Left renal cortex interstitium (tissue), 4 donors: ENCODE measurements around the gene CHD3. TPM values are rescaled to one million over a fixed set of nuclear protein-coding genes. Genes with fewer than 3 reads are reported as not detected.
A peak's percentile ranks its signal among the peaks of the same experiment; 100 is the strongest.

Experiments used
- DNase-seq, 4 donors: peaks; one replicate each; pipeline ENCODE4 v3.0.0-alpha.2; 2013; ENCODE audit warnings: low read depth in 4 of 4, low spot score in 2 of 4, missing footprints in 1 of 4
- polyA plus RNA-seq, 4 donors: library from polyadenylated mRNA; unstranded; fragments of 120-200 nt; gene quantifications; one replicate each; pipeline ENCODE4 v1.2.1, GENCODE V29; 2013; ENCODE audit not compliant: insufficient read length in 4 of 4

CHD3 gene
- polyA plus RNA-seq, 4 donors: 142 to 212 (median 180) TPM

DNA sequence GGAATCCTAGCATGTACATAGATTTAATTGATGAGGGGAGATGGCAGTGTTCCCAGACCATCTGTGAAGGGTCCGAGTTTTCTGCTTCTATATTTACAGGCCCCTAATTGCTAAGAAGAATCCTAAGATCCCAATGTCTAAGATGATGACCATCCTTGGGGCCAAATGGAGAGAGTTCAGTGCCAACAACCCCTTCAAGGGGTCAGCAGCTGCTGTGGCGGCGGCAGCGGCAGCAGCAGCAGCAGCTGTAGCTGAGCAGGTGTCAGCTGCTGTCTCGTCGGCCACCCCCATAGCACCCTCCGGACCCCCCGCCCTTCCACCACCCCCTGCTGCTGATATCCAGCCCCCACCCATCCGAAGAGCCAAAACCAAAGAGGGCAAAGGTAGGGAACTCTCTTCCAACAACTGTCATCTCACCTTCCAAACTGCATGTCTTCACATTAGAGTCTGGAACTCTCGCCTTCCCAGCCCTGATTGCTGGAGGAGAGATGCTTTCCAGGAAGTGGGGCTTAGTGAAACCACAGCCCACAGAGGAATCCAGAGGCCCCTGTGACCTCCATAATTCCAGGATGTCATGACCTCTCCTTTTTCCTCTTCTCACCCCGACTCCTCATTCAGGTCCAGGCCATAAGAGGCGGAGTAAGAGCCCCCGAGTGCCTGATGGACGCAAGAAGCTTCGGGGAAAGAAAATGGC, 4.7 kb downstream of the CHD3 start:
- DNase-seq: no peak

DNA sequence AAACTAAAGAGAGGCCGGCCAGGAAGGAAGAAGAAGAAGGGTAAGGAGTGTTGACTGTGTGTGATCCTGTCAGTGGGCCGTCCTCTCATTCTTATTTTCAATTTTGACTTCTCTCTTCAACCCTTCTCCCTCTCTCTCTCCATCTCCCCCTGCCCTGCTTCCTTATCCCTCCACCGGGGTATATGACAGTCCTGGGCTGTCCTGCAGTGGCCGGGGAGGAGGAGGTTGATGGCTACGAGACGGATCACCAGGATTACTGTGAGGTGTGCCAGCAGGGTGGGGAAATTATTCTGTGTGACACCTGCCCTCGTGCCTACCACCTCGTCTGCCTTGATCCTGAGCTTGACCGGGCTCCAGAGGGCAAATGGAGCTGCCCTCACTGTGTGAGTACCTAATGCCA, 5.6 kb downstream of the CHD3 start:
- DNase-seq: no peak

DNA sequence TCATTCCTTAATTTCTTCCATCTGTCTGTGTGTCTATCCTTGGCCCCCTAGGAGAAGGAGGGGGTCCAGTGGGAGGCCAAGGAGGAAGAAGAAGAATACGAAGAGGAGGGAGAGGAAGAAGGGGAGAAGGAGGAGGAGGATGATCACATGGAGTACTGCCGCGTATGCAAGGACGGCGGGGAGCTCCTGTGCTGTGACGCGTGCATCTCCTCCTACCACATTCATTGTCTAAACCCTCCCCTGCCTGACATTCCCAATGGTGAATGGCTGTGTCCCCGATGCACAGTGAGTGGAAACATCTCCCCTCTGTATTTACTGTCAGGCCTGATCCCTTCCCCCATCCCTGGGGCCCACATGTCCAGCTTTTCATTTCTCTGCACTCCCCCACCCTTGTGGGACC, 6.3 kb downstream of the CHD3 start:
- no peak for DNase-seq

DNA sequence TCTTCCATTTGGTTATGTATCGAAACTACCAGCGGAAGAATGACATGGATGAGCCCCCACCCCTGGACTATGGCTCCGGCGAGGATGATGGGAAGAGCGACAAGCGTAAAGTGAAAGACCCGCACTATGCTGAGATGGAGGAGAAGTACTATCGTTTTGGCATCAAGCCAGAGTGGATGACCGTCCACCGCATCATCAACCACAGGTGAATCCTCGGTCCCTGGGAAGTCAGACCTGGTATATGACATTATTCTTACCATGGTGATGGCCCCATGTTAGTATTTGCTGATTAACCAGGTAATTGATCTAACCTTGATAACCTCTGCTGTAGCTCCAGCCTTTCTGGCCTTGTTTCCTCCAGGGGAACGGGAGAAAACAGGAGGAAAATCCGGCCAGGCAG, 8.5 kb downstream of the CHD3 start:
- DNase-seq: no peak

DNA sequence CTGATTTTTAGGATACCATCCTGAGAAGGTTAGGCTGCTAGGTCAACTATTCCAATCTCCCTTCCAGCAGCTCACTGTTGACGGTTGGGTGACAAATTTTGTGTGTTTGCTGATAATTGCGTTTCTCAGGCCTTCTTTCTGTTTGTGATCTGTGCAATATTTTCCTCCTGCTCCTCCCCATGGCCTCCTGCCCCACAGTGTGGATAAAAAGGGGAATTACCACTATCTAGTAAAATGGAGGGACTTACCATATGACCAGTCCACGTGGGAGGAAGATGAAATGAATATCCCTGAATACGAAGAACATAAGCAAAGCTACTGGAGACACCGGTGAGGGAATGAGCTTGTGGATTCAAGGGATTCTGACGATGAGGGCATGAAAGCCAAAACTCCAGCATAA, 9.2 kb downstream of the CHD3 start:
- no peak for DNase-seq

DNA sequence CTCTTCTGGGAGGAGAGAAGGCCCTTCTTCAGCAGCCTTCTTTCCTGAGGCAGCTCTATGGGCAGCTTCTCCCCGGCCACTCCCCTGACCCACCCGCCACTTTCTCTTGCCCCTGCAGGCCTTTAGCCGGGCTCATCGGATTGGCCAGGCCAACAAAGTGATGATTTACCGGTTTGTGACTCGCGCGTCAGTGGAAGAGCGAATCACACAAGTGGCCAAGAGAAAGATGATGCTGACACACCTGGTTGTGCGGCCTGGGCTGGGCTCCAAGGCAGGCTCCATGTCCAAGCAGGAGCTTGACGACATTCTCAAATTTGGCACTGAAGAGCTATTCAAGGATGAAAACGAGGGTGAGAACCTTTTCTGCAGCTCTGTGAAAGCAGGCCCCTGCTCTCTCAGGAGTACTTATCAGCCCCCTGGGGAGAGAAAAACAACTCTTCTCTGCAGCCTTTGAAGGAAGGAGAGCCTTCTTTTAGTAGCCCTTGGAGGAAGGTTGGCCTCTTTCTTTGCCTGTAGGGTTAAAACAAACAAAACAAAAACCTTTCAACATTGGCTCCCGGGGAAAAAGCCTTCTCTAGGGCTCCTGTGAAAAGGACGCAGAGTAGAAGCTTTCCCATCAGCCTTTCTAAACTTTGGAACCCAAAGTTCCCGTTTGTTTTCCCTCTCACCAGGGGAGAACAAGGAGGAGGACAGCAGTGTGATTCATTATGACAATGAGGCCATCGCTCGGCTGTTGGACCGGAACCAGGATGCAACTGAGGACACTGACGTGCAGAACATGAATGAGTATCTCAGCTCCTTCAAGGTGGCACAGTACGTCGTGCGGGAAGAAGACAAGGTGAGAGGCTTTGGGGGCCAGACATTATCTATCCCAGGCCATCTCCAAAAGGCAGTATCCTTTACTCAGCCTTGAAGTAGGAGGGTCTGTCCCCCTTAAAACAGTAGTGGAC, 14.8 kb downstream of the CHD3 start:
- no peak for DNase-seq

DNA sequence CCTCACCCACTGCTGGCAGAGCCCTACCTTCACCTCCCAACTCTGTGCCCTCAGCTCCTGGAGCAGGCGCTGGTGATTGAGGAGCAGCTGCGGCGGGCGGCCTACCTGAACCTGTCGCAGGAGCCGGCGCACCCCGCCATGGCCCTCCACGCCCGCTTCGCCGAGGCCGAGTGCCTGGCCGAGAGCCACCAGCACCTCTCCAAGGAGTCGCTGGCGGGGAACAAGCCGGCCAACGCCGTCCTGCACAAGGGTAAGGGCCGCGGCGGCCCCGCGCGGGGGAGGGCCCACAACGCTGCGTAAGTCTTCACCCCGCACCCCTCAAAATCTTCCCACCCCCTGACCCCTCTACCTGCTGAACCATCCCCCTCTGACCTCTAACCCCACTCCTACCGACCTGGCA, 20.5 kb downstream of the CHD3 start:
- DNase-seq: no peak

DNA sequence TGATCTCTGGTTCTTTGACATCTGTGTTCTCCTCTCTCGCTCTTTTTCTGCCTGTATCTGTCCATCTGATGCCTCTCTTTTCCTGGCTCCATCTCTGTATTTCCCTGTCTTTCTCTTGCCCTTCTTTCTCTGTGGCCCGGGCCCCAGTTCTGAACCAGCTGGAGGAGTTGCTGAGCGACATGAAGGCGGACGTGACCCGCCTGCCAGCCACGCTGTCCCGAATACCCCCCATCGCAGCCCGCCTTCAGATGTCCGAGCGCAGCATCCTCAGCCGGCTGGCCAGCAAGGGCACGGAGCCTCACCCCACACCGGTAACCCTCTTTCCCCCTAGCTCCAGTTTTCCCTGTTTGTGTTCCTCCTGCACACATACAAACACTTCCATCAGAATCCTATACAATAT, 21.7 kb downstream of the CHD3 start:
- DNase-seq: no peak

DNA sequence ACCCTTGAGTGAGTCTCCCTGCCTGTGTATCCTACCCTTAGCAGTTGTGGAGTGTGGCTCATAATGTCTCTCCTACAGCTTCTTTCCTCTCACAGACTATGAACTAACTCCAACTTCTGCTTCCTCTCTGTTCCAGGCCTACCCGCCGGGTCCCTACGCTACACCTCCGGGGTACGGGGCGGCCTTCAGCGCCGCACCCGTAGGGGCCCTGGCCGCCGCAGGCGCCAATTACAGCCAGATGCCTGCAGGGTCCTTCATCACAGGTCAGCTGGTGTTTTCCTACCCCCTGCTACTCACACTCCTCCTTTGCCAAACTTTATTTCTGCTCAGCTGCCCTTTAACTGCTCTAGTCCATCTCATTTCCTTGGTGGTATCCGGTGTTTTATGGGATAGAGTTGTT, 22.1 kb downstream of the CHD3 start:
- DNase-seq: no peak

DNA sequence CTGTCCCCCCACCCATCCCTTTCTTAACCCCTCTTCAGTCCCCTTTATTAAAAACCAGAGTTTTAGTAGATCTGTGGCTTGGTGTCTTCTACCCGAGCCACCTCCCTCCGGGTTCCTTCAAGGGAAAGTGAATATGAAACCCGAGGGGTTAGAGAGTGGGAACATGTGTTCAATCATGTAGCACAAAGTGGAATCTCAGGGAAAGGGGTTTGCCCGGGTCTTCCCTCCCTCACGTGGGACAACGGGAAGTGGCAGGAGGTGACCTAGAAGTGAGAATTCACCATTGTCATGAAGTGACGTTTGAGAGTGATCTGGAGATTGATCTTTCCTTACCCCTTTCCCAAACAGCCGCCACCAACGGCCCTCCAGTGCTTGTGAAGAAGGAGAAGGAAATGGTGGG, 22.5 kb downstream of the CHD3 start:
- DNase-seq: no peak

DNA sequence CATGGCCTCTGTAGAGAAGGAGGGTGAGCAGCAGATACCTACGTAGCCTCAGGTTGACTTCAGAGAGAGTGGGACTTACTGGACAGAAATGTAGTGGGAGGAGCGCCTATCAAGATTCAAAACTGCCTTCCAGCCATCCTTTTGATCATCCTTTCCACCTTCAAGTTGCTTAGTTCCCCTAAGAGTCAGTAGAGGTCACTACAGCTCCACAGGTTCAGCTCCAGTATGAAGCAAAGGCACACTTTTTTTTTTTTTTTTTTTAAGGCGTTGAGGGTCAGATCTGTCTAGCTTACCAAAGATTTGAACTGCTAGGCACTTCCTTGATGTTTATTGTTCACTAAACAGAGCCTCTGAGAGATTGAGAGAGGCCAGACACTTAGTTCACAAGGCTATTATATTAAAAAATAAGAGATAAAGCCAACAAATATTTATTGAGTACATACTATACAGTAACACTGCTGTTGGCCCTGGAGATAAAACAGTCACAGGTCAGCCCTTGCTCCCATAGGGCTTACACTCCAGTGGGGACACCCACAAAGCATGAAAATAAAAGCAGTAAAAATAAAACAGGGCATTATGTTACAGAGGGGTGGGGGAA, 24.4 kb downstream of the CHD3 start:
- peak in 1 of 4 donors; percentile 56 for DNase-seq

DNA sequence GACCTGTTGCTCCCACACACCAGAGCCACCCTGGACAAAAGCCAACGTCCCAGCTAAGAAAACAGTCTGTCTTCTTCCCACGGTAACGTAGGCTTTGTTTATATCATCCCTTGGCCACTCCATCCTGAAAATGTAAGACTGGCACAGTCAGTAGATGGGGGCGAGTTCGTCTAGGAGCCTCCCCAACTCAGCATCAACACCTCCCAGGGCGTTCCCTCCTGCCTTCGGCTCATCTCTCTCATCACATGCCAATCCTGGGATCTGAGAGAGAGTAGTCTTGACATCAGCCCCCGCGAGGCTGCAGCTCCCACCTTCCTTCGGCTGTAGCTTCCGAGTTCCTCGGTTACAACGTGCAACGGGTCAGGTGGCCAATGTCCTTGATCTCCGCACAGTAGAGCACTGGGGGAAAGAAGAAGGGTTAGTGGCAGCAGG, 26.6 kb downstream of the CHD3 start:
- DNase-seq: peak in 1 of 4 donors; percentile 29

DNA sequence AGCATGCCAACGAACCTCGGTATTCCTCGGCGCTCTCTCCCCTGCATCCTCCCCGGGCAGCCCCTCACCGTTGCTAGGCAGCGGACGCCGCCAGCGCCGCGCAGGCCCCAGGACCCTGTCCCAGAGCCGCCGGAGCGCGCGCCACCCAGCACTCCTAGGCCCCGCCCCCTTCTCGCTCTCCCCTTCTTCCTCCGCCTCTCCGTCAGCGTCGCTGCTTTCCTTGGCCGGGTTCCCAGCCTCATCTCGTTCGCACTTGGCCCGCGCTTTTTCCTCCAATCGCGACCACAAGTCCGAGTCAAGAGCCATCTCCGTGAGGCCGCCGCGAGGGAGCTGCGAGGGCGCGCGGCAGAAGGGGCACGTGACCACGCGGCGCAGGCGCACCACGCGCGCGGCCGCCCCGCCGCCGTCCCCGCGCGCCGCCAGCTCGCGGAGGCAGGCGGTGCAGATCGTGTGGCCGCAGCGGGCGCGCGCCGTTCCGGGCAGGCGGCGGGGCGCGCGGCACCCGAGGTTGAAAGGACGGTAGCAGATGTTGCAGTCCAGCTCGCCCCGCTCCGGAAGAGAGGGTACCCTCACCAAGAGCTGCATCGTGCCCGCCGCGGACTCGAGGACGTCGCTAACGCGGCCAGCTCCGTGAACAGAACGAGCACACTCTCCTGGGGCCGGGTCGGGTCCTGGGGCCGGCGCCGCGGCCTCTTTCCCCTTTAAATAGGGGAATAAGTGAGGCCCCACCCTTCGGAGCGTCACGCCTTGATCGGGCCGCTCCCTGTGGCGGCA, 27.2 kb downstream of the CHD3 start, which contains the start of gene RNF227:
Gene RNF227, minus strand, starts transcription at position 679 of the 774 bp plus-strand sequence. Its CDS starts 94 bp downstream, at position 585.
- peak; percentile 90 to 97 (median 92) for DNase-seq

DNA sequence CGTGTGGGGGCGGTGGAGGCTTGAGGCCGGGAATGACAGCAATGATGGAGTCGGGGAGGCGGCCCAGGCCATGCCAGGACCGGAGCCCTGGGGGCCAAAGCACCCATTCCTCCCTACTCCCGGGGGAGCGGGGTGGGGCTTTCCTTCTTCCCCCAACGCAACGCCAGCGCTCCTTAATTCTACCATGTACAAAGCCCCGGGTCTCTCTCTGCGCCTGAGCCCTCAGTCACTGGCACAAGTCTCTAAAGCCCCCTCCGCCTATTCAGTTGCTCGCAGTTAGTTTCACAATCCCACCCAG, 27.7 kb downstream of the CHD3 start:
- no peak for DNase-seq

DNA sequence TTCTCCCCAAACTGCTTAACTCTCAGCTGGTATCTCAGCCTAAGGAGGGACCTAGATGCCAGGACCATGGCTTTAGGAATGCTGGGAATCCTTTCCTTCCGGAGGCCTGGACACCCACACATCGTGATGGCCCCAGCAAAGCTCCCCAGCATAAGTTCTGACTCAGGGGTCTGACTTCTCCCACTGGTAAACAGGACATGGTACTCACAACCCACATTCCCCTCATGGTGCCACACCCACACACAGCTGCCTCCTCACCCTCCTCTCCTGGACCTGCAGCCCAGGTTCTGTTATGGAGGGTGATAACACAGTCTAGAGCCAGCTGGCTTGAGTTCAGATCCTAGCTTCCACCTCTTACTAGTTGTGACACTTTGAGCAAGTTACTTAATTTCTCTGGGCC, 28.2 kb downstream of the CHD3 start:
- no peak for DNase-seq

DNA sequence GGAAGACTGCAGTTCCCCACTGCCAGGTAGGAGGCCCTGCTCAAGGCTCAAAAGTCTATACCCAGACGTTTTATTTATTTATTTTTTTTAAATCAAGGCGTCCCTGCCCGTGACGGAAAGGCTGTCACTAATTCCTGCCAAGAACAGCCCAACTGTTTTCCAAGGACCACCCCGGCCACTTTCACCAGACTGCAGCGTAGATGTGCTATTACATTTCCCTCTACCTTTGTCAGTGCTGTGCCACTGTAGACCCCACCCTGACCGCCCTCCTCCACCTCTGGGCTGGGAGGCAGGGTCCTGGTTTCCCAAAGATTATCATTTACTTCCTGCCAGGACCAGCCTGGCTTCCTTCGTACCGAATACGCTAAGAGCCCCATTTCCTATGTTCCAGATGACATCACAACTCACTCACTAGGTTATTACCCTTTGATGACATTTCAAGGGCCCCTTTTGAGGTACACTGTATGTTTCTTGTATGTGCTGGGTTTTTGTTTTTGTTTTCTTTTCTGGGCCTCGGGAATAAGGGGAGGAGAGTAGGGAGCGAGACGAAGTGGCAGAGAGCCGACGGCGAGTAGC, 33.8 kb downstream of the CHD3 start:
- DNase-seq: peak in 1 of 4 donors; percentile 34

DNA sequence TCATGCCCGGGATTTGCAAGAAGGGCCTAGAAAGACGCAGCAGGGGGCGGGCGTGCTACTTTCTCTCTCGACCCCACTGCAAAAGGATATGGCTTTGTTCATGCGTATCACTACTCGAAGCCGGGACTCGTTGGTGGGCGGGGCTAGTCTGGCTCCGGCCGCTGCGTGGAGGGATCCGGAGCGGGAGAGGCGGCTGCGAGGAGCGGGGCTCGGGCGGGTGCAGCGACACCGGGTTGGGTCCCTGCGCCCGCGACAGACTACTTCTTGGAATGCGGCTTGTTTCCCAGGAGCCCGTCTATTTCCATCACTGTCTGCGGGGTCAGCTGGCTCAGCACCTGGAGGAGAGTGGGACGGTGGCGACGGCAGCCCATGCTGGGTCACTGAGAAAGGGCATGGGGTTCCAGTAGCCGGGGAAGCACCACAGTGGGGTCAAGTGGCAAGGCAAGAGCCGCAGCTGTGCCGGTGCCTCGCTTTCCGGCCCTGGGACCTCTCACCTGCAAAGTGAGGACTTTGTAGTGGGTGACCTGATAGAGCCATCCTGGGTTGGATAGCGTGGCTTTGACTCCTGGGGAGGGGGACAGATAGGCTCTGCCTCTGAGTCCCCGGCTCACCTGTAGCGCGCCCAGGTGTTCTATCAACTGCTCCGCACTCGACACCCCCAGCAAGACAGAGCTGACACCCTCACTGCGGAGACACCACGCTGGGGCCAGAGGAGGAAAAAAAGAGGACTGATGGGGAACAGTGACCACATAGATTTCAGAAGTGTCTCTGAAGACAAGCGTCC, 34.4 kb downstream of the CHD3 start:
- peak; percentile 48 to 90 (median 78) for DNase-seq

DNA sequence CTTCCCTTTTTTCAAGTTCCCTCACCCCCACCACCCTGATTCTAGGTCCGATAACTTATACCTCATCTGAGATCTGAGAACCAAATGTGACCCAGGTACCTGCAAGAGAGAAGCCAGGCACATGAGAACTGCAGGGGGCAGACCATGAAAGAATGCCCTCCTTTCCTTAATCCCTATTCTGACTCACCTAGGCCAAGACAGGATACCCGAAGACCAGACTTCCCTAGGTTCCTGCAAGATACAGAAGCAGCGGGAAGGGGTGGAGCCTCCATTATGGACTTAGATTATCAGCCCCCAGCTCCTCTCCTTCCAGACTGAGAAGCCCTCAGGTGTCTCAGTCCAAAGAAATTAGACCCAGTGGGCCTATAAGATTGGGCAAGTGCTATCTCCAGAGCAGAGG, 39.0 kb downstream of the CHD3 start:
- no peak for DNase-seq

DNA sequence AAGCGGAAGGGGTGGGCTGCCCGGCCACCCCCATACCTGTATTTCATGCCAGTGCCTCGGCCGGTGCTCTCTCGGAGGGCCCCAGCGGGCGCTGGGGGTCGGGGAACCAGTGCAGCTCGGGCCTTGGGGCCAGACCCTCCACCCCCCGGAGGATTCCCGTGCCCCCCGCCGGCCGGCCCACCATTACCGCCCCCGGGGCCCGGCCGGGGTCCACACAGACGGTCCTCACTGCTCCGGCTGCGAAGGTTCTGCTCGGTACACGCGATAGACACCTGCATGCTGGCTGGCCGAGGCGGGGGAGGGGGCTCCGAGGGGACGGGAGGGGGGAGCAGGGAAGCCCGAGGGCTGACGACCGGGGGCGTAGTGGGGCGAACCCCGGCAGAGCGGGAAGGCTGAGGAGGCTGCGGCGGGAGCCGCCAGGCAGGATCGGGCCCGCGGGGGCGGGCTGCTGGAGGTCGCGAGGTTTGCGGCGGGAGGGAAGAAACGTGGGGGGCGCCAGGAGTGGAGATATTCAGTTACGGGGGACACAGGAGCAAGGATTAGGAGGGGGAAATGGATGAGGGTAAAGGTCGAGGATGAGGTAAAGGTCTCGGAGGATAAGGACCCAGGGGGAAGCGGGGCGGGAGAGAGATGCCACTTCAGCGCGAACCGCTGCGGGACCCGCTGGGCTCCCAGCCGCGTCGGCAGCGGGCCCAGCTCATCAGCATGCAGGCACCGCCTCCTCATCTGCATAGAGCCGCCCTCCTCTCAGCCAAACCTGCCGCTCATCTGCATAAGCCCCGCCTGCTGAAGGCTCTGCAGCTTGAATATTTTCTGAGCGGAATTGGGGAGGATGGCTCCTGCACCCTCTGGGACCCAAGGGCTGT, 40.8 kb downstream of the CHD3 start, which contains the start of gene KCNAB3:
Gene KCNAB3, minus strand, starts transcription at position 699 of the 866 bp plus-strand sequence. Its CDS starts 421 bp downstream, at position 278.
- DNase-seq: peak in 3 of 4 donors; percentile 43 to 65 (median 52)
